H7 (cell line): ENCODE measurements around the gene ARHGAP22. TPM values are rescaled to one million over a fixed set of nuclear protein-coding genes. Genes with fewer than 3 reads are reported as not detected.

ENCODE experiments used
- DNase-seq: peaks from one replicate; pipeline ENCODE4 v3.0.0; 2012
- H3K27me3 ChIP-seq: 2 replicates; pipeline ENCODE4 v1.6.0; 2011; ENCODE audit warnings: mild to moderate bottlenecking, low read length; ENCODE audit not compliant: control insufficient read depth, insufficient read depth
- H3K36me3 ChIP-seq: replicated peaks from 2 replicates; pipeline ENCODE4 v1.5.1; 2011; ENCODE audit warnings: low read length; ENCODE audit not compliant: control insufficient read depth, insufficient read depth
- H3K4me3 ChIP-seq: 2 replicates; pipeline ENCODE4 v1.5.1; 2011; ENCODE audit warnings: low read depth, mild to moderate bottlenecking, control low read depth, low read length, moderate library complexity; ENCODE audit not compliant: insufficient read depth
- total RNA-seq: library from RNA; depleted of rRNA; stranded (reverse); fragments of >200 nt; shearing (Covaris generic); gene quantifications from 2 replicates; pipeline ENCODE4 v1.2.3, GENCODE V29; 2014

The ARHGAP22 gene
- total RNA-seq, 1 experiment from 2014 or later: 9.1 TPM

DNA sequence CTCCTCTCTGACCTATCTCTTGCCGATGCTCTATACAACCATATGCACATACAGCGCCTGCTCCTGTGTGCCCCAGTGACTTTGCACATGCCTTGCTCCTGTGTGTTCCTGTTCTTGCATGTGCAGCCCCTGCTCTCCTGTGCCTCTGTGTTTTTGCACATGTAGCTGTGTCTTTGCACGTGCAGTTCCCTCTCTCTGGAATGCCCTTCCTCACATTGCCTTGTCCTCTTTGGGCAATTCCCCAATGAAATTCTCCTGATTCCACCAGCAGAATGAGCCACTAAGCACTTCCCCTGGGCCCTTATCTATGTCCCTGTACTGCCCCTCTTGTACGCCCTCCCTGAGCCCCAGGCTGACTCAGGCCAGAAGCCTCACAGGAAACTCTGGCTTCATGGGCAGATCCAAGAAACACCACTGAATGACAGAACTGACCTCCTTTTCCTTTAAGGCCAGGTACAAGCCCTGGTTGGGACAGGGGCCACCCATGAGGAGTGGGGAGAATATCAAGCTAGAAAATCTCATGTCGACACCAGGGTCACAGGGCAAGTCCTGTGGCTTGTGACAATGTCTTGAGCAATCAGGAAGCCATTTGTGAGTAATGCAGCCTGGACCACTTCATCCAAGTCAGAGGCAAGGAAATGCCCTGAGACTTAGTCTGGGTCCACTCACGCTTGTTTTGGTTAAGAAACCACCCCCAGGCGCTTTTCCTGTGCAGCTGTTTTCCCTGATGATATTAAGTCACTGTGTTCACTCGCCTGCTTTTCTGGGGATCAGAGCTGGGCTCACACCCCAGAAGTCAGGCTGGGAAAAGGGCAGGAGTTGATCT lies 1.9 kb upstream of the ARHGAP22 start:
- DNase-seq: no peak
- no peaks in the 10 kb centered on the region for H3K36me3 ChIP-seq
- H3K27me3 ChIP-seq: peaks cover 13% of the 10 kb centered on the region; the same call in 1 of the 2 replicates
- no peak overlapping the region for H3K4me3 ChIP-seq

DNA sequence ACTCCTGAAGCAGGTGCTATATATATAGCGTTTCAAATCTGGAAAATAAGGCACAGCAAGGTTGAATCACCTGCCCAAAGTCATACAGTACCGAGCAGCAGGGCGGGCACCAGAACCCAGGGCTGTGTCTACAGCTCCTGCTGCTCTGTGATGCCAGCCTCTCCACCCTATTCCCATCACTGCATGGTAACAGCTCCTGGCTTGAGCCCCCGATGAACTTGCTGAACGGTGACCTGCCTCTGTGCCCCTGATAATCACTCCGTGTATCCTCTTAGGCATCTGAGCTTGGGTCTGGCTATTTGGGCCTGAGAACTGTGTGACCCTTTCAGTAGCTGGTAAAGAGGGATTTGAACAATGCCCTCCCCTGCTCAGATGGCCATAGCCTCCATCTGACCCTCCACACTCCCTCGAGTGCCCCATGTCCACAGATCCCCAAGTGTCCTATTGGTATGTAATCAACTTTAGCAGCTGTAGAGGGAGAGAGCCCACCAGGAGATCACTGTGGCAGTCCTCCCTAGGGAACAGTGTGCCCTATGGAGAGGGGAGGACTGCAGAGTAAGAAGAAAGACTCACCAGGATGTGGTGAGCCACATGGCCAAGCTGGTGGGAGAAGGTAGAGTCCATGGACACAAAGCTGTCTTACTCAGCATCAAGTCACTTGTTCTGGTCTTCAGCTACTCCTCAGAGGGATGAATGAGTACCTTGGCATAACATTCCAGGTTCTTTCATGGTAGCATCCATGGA lies 1.1 kb upstream of the ARHGAP22 start:
- Histone ChIP-seq H3K4me3 (no peak overlapping the region), H3K27me3 (peaks cover 13% of the 10 kb centered on the region; the same call in 1 of the 2 replicates), H3K36me3 (no peaks in the 10 kb centered on the region)
- DNase-seq: no peak

DNA sequence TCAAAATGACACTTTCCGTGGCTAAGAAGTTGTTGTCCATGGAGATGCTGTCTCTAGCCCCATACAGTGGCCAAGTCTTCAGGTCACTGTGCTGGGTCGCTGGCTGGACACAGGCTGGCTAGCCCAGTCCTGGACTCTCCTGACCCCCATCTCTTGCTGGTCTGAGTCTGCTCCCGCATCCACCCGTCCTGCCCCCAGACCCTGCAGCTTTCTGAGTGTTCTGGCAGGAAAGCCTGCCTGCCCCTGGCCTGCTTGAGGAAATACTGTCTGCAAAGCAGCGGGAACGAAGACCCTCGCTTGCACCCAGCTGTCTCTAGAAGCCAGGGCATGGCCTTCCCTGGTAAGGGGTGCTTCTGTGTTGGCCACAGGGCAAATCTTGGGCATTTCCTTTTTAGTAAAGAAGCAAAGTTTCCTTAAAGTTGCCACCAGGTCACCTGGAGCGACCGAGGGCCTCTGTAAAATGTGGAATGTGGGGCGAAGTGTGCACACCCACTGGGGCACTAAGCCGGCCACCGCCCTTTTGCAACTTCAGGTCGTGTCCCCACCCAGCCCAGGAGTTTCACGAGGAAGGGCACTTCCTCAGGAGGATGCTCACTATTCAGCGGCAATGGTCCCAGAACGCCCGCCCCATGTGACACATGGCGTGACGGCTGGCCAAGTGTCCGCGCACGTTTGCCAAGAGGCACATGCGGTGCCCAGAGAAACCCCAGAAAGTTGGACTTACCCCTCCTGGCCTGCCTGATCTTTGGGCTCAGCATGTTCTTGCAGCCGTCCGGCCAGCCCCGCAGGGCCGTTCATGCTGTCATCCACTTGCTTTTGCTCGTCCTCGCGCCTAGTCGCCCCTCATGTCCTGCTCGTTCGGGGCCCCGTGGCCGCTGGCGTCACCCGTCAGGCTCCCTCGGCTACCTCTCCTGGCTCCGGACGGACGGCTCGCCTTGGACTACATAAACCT lies 558 bp downstream of the ARHGAP22 start:
- Histone ChIP-seq H3K4me3 (peak overlapping the region; percentile 20; the same call in 1 of the 2 replicates), H3K36me3 (no peaks in the 10 kb centered on the region), H3K27me3 (peaks cover 13% of the 10 kb centered on the region; the same call in 1 of the 2 replicates)
- no peak for DNase-seq

DNA sequence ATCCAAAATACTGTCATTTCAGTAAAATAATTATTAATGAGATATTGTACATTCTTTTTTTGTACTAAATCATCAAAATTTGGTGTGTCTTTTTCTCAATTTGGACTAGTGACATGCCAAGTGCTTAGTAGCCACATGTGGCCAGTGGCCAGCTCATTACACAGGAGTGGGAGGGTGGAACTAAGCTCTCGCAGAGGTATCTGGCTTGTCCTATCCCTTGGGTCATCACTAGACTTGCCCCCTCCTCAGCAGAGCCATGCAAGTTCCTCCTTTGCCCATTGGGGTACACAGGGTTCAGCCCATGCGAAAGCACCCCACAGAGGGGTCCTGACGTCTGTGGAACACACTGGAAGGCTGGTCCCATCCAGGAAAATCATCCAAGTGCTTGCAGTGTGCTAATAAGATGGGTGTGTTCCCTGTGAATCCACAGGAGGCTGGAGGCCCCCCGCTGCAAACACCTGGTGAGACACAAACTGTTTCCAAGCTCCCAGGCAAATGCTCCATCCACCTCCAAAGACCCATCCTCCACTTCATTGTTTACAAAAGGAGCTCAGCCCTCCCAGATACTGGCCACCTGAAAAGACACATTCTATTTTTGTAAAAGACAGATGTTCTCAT lies 1.3 kb downstream of the ARHGAP22 start:
- Histone ChIP-seq H3K36me3 (no peaks in the 10 kb centered on the region), H3K27me3 (peaks cover 13% of the 10 kb centered on the region; the same call in 1 of the 2 replicates), H3K4me3 (no peak overlapping the region)
- no peak for DNase-seq

GRCh38 chr10:48602401-48603135 lies 2.3 kb downstream of the ARHGAP22 start:
- H3K27me3 ChIP-seq: peaks cover 13% of the 10 kb centered on the region; the same call in 1 of the 2 replicates
- no peaks in the 10 kb centered on the region for H3K36me3 ChIP-seq
- H3K4me3 ChIP-seq: no peak overlapping the region
- DNase-seq: no peak

GRCh38 chr10:48601789-48602188 lies 3.1 kb downstream of the ARHGAP22 start:
- DNase-seq: no peak
- no peak overlapping the region for H3K4me3 ChIP-seq

GRCh38 chr10:48600645-48601505 lies 4.0 kb downstream of the ARHGAP22 start:
- DNase-seq: no peak
- Histone ChIP-seq H3K4me3 (no peak overlapping the region), H3K36me3 (no peaks in the 10 kb centered on the region), H3K27me3 (peaks cover 9% of the 10 kb centered on the region)

More at GRCh38 chr10:48601789-48602188, 3.1 kb downstream of the ARHGAP22 start:
- Histone ChIP-seq H3K36me3 (no peaks in the 10 kb centered on the region), H3K27me3 (peaks cover 13% of the 10 kb centered on the region; the same call in 1 of the 2 replicates)

- Histone ChIP-seq H3K36me3 (no peaks in the 10 kb centered on the region), H3K27me3 (peaks cover 8% of the 10 kb centered on the region), H3K4me3 (no peak overlapping the region)
- DNase-seq: no peak
Measured at GRCh38 chr10:48599830-48600134, 5.1 kb downstream of the ARHGAP22 start.

DNA sequence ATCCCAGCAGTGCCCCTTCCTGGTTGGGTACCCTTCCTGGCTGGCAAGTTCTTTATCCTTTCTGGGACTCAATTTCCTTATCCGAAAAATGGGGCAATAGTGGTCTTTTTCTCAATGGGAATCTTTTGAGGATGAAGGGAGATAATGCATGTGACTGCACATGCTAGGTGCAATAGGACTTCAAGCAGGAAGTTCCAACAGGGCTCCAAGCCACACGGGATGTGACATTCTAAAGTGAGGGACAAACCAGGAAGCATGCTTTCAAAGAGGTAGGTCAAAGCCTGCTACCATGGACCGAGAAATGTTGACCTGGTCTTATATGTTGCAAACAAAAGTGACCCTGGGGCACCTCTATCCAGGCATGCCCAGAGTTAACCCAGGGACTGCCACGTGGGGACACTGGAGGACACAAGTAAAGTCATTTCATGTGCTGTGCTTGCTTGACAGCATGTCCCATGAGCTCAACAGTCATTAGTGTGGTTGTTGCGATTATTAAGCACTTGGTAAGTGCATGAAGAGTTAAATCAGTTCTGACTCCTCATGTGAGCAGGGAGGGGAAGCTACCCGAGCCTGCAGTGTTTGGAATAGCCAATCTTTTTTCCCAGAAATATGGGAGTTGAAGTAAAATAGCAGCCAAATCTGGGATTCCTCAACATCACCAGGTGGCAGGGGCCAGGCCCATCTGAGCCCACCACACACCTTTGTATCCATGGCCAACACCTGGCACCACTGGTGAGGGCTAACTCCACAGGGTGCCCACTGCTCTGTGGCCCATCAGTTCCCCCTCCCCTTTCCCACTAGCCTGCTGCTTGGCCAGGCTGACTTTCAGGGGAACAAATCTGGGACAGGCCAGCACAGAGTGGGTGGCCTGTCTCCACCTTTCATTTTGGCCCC lies 5.7 kb downstream of the ARHGAP22 start:
- Histone ChIP-seq H3K27me3 (peaks cover 3% of the 10 kb centered on the region), H3K4me3 (no peak overlapping the region), H3K36me3 (no peaks in the 10 kb centered on the region)
- DNase-seq: no peak

DNA sequence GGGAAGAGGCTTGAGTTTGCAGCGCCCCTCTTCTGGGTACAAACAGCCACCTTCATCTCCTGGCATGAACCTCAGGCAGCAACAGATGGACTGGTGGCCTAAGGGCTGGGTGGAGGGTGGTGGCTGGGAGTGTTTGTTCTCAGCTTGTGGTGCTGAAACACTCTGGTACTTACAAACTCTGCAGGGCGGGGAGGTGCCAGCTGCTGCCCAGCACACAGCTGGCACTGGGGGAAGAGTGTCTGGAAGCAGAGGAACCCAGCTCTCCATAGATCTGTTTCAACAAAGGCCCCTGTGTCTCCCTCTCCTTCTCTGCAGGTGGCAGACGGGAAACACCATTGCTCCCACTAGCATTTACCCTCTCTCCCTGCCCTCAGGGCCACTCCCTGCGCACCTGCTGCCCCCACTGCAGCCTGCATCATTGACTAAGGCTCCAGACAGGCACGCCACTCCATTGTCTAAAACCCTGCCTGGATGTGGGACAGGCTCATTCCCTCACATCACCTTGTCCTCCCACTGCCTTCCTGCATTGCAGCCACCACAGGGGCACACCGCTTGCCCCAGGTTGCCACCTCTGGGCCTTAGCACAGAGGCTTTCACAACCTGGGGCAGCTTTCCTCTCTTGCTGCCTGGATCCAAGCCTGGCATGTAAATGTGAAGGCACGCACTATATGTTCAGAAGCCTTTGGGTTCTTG lies 6.5 kb downstream of the ARHGAP22 start:
- DNase-seq: no peak
- no peaks in the 10 kb centered on the region for H3K36me3 ChIP-seq
- no peaks in the 10 kb centered on the region; the same call in 1 of the 2 replicates for H3K27me3 ChIP-seq

GRCh38 chr10:48595539-48595932 lies 9.3 kb downstream of the ARHGAP22 start:
- Histone ChIP-seq H3K4me3 (no peak overlapping the region), H3K36me3 (no peaks in the 10 kb centered on the region), H3K27me3 (no peaks in the 10 kb centered on the region; the same call in 1 of the 2 replicates)
- no peak for DNase-seq

More for the DNA sequence above, 6.5 kb downstream of the ARHGAP22 start:
- H3K4me3 ChIP-seq: no peak overlapping the region
